A673 (cell line): Measurements from ENCODE around the gene GLIS2.

Experiments used
- EZH2 ChIP-seq: fragments of 200-600 bp; sonication (generic); IDR thresholded peaks from 2 replicates; pipeline ENCODE4 v1.6.1; 2017; ENCODE audit warnings: borderline replicate concordance, low read depth, mild to moderate bottlenecking, mixed read lengths, antibody characterized with exemption, low read length; ENCODE audit not compliant: poor library complexity, severe bottlenecking
- TF ChIP-seq, protein P1 (sequence below): fragments of 300-800, 200-600 bp; sonication (generic); conservative IDR thresholded peaks from 2 replicates; pipeline ENCODE4 v1.5.1; 2017; ENCODE audit warnings: low read depth, mild to moderate bottlenecking, antibody characterized with exemption, low read length, moderate library complexity, mixed read lengths

DNA sequence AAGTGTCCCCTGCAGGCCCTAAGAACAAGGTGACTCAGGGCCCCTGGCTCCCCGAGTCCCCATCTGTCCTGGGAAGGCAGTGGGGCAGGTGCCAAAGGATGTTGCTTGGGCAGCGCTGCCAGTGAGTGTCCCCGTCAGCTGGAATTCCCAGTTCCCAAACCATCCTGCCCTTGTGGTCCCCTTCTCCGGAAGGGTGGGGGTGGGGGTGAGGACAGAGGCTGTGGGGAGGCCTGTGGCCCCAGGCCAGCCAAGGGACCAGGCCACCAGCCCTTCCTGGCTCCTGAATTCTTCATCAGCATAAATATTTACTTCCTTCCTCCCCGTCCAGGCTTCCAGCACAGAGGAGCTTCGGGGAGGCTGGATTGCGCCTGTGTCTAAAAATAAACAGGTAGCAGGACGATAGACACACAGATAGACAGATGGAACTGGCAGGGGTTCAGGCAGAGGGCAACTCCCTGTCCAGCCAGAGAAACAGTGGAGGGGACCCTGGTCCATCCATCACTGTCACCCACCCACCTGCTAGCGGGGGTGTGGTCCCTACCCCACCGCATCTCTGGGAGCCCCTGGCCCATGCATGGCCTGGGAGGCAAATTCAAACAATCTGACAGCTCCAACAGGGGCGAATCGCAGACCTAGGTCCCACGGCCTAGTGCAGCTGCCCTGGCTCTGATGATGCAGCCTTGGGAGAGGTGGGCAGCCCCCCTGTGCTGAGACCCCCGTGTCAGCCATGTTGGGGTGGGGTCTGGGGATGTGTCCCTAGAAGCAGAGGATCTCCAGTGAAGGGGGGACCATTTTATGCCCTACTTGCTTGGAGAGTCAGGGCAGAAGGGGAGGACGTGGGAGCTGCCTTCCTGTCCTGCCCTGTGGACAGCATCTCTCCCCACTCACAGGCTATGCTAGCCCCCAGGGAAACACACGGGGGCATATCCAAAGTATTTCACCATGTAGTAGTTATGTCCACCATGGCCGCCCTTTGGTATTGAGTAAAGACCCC lies 13.2 kb downstream of the GLIS2 start:
- TF ChIP-seq, protein P1, sequence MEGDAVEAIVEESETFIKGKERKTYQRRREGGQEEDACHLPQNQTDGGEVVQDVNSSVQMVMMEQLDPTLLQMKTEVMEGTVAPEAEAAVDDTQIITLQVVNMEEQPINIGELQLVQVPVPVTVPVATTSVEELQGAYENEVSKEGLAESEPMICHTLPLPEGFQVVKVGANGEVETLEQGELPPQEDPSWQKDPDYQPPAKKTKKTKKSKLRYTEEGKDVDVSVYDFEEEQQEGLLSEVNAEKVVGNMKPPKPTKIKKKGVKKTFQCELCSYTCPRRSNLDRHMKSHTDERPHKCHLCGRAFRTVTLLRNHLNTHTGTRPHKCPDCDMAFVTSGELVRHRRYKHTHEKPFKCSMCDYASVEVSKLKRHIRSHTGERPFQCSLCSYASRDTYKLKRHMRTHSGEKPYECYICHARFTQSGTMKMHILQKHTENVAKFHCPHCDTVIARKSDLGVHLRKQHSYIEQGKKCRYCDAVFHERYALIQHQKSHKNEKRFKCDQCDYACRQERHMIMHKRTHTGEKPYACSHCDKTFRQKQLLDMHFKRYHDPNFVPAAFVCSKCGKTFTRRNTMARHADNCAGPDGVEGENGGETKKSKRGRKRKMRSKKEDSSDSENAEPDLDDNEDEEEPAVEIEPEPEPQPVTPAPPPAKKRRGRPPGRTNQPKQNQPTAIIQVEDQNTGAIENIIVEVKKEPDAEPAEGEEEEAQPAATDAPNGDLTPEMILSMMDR: no peak
- TF ChIP-seq EZH2: no peak
